Liver (tissue), 9 donors: ENCODE results near the gene RP9. TPM values are rescaled to one million over a fixed set of nuclear protein-coding genes. Genes with fewer than 3 reads are reported as not detected.
A peak's percentile ranks its signal among the peaks of the same experiment; 100 is the strongest.
"Not testable (repeated sequence)": the region's sequence is repeated elsewhere in the genome, so short reads cannot be mapped to it uniquely, and the experiment has no call there.

ENCODE experiments used
- DNase-seq: peaks from one replicate; pipeline ENCODE4 v3.0.0-alpha.2; 2017; ENCODE audit warnings: low spot score
- H3K27ac ChIP-seq, 2 donors: one replicate each; pipeline ENCODE4 v1.7.0; 2013; ENCODE audit warnings: inconsistent platforms in 2 of 2, low read length in 2 of 2, control low read depth in 1 of 2, low read depth in 1 of 2, mild to moderate bottlenecking in 1 of 2
- H3K27me3 ChIP-seq, 4 donors: one replicate each; pipeline versions ENCODE4 v1.6.1 to v1.7.0; 2013; ENCODE audit warnings: low read length in 3 of 4, inconsistent platforms in 1 of 4, mild to moderate bottlenecking in 1 of 4, moderate library complexity in 1 of 4; ENCODE audit not compliant: control insufficient read depth in 4 of 4, insufficient read depth in 4 of 4
- H3K36me3 ChIP-seq, 4 donors: one replicate each; pipeline versions ENCODE4 v1.6.1 to v1.7.0; 2013; ENCODE audit warnings: low read length in 3 of 4, mild to moderate bottlenecking in 3 of 4, low read depth in 1 of 4, moderate library complexity in 1 of 4; ENCODE audit not compliant: control insufficient read depth in 4 of 4, insufficient read depth in 3 of 4
- H3K4me1 ChIP-seq, 4 donors: one replicate each; pipeline versions ENCODE4 v1.6.1 to v1.7.0; 2013; ENCODE audit warnings: low read length in 3 of 4, mild to moderate bottlenecking in 3 of 4, moderate library complexity in 1 of 4; ENCODE audit not compliant: control insufficient read depth in 4 of 4, insufficient read depth in 4 of 4
- H3K4me3 ChIP-seq, 3 donors: one replicate each; pipeline versions ENCODE4 v1.6.1 to v1.7.0; 2013; ENCODE audit warnings: low read length in 3 of 3, control low read depth in 1 of 3, low read depth in 1 of 3, mild to moderate bottlenecking in 1 of 3
- H3K9ac ChIP-seq, 2 donors: one replicate each; pipeline ENCODE4 v1.7.0; 2013; ENCODE audit warnings: low read length in 2 of 2, mild to moderate bottlenecking in 2 of 2, moderate library complexity in 2 of 2, control low read depth in 1 of 2, low read depth in 1 of 2
- H3K9me3 ChIP-seq, 4 donors: one replicate each; pipeline versions ENCODE4 v1.6.1 to v1.7.0; 2013; ENCODE audit warnings: low read length in 3 of 4; ENCODE audit not compliant: control insufficient read depth in 4 of 4
- EGR1 ChIP-seq, 2 donors: IDR thresholded peaks; 2 replicates each; pipeline ENCODE4 v1.6.1; 2016 to 2018; ENCODE audit warnings: antibody characterized with exemption in 2 of 2, low read depth in 2 of 2
- FOXA1 ChIP-seq: IDR thresholded peaks from 2 replicates; pipeline ENCODE4 v1.6.1; 2016; ENCODE audit warnings: antibody characterized with exemption
- HNF4A ChIP-seq, 2 donors: conservative IDR thresholded peaks; 2 replicates each; pipeline ENCODE4 v1.6.1; 2016; ENCODE audit warnings: antibody characterized with exemption in 2 of 2, mild to moderate bottlenecking in 2 of 2
- NR2F2 ChIP-seq: IDR thresholded peaks from 2 replicates; pipeline ENCODE4 v1.6.1; 2016; ENCODE audit warnings: antibody characterized with exemption
- RAD21 ChIP-seq, 2 donors: IDR thresholded peaks; 2 replicates each; pipeline ENCODE4 v1.6.1; 2016; ENCODE audit warnings: antibody characterized with exemption in 2 of 2, mild to moderate bottlenecking in 2 of 2
- SP1 ChIP-seq: IDR thresholded peaks from 2 replicates; pipeline ENCODE4 v1.6.1; 2018; ENCODE audit warnings: antibody characterized with exemption, mild to moderate bottlenecking
- YY1 ChIP-seq: IDR thresholded peaks from 2 replicates; pipeline ENCODE4 v1.6.1; 2016; ENCODE audit warnings: antibody characterized with exemption, mild to moderate bottlenecking
- WGBS: extraction: QIAGEN DNeasy Blood & Tissue Kit; methylation state at CpG from one replicate; pipeline ENCODE4 v1.1.7; 2013; 5-methylcytosine and 5-hydroxymethylcytosine counted together
- polyA plus RNA-seq, 2 donors: library from polyadenylated mRNA; stranded (reverse) in 1 of 2; unstranded in 1 of 2; fragments of 200-250 nt in 1 of 2; fragments of >200 nt in 1 of 2; fragmentation: Nextera tagmentation in 1 of 2; extraction: Ambion mirVana in 1 of 2; gene quantifications; one replicate each; pipeline versions ENCODE4 v1.2.1 to v1.2.3, GENCODE V29; 2013 to 2015
- total RNA-seq, 2 donors: library from RNA; depleted of rRNA; stranded (reverse); fragments of >200 nt; gene quantifications; one replicate each; pipeline ENCODE4 v1.2.3, GENCODE V29; 2014
- TF ChIP-seq, protein P1 (sequence below): IDR thresholded peaks from 2 replicates; pipeline ENCODE4 v1.6.1; 2016; ENCODE audit warnings: antibody characterized with exemption
- TF ChIP-seq, protein P2 (sequence below): IDR thresholded peaks from 2 replicates; pipeline ENCODE4 v1.6.1; 2016; ENCODE audit warnings: antibody characterized with exemption
- TF ChIP-seq, protein P3 (sequence below): IDR thresholded peaks from 2 replicates; pipeline ENCODE4 v1.6.1; 2016; ENCODE audit warnings: antibody characterized with exemption
- donor health status: healthy.
- donor health status: healthy.
- donor health status: healthy.
- donor health status: healthy.
- donor health status: healthy.

Gene RP9
- total and polyA plus RNA-seq, 4 donors: 3.3 to 7.7 (median 4.4) TPM

DNA sequence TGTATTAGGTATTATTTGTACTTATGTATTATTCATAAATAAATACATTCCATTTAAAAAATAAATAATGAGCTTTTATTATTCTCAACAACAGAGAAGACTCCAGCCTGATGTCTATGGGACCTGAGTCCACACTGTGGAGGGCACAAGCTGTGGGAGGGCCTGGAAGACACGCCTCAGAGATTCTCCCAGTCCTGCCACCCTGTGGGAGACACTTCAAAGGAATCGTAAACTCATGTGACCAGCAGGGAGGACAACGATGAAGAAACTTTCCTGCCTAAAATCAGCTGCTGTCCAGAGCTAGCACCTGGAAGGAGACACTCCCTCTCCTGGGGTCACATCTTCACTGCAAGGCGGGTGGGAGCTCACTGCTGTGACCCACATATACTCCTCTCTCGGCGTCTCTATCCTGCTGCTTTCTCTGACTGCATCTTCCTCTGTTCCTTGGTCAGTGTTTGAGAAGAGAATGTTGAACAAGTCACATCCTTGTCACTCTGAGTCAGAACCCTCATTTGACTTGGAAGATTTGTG lies 14.4 kb downstream of the RP9 start:
- not testable (repeated sequence) for H3K27me3 ChIP-seq, DNase-seq, H3K4me3 ChIP-seq, H3K9ac ChIP-seq, H3K9me3 ChIP-seq, H3K27ac ChIP-seq, H3K4me1 ChIP-seq
- peaks cover 2 to 49% (median 42%) of the 10 kb centered on the region in 4 donors for H3K36me3 ChIP-seq
- WGBS: 91% methylated on average over 6 of the region's 6 CpGs

DNA sequence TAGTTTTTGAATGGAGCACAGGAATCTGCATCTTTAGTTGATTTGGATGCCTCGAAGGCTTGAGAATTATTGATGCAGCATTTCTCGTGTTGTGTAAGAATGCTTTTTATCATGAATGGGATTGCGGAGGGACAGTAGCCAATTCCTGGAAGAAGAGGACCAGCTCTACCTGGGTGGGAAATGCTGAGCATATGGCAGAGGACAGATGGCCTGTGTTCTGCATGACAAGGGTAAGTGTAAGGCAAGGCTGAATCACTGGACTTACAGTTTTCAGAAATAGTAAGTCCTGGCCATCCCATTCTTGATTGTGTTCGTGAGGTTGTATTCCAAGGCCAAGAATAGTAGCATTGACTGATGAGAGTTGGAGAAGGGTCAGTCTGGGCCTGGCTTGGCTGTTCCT lies 15.9 kb downstream of the RP9 start:
- DNase-seq: no peak
- H3K9me3 ChIP-seq: no peaks in the 10 kb centered on the region
- H3K27ac ChIP-seq: no peak overlapping the region
- TF ChIP-seq HNF4A (conservative IDR thresholded peaks at IDR 0.05): no peak
- no peak for TF ChIP-seq SP1
- no peak for TF ChIP-seq YY1
- TF ChIP-seq, protein P1, sequence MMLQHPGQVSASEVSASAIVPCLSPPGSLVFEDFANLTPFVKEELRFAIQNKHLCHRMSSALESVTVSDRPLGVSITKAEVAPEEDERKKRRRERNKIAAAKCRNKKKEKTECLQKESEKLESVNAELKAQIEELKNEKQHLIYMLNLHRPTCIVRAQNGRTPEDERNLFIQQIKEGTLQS: no peak
- TF ChIP-seq EGR1 (IDR thresholded peaks at IDR 0.05; ENCODE audit: low read depth in 2 of 2): no peak
- TF ChIP-seq, protein P2, sequence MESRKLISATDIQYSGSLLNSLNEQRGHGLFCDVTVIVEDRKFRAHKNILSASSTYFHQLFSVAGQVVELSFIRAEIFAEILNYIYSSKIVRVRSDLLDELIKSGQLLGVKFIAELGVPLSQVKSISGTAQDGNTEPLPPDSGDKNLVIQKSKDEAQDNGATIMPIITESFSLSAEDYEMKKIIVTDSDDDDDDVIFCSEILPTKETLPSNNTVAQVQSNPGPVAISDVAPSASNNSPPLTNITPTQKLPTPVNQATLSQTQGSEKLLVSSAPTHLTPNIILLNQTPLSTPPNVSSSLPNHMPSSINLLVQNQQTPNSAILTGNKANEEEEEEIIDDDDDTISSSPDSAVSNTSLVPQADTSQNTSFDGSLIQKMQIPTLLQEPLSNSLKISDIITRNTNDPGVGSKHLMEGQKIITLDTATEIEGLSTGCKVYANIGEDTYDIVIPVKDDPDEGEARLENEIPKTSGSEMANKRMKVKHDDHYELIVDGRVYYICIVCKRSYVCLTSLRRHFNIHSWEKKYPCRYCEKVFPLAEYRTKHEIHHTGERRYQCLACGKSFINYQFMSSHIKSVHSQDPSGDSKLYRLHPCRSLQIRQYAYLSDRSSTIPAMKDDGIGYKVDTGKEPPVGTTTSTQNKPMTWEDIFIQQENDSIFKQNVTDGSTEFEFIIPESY: no peak
- TF ChIP-seq FOXA1: no peak
- no peak overlapping the region for H3K9ac ChIP-seq
- peaks cover 2 to 38% (median 34%) of the 10 kb centered on the region in 4 donors for H3K36me3 ChIP-seq
- WGBS: 98% methylated on average over 4 of the region's 4 CpGs
- no peaks in the 10 kb centered on the region for H3K27me3 ChIP-seq
- no peak overlapping the region for H3K4me3 ChIP-seq
- H3K4me1 ChIP-seq: no peaks in the 10 kb centered on the region

DNA sequence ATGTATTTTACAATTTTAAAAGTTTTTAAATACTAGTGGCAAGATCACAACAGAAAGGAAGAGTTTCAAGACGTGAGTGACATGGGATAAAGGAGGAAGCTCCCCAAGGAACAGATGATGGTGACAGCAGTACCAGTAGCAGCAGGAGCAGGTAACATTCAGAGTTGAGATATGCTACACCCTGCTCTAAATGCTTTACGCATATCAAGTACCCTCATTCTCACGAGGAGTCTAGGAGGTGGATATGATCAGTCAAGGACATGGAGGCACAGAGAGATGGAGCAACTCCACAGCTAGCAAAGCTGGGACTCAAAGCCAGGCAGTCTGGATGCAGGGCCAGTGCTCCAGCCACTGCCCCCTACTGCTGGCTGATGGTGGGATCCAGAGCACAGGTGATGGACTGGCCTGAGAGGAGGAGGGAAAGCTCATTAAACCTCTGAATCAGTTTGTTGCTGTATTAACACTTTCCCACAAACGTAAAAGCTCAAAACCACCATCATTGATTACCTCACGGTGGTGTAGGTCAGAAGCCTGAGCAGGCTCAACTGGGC lies 17.5 kb downstream of the RP9 start:
- Histone ChIP-seq H3K27ac (no peak overlapping the region), H3K9ac (no peak overlapping the region), H3K9me3 (no peaks in the 10 kb centered on the region), H3K27me3 (no peaks in the 10 kb centered on the region), H3K4me3 (no peak overlapping the region), H3K4me1 (no peaks in the 10 kb centered on the region), H3K36me3 (peaks cover 0 to 29% (median 24%) of the 10 kb centered on the region in 4 donors)
- WGBS: 80% methylated on average over 5 of the region's 5 CpGs
- TF ChIP-seq, protein P3, sequence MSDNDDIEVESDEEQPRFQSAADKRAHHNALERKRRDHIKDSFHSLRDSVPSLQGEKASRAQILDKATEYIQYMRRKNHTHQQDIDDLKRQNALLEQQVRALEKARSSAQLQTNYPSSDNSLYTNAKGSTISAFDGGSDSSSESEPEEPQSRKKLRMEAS: no peak
- peak in 1 of 2 donors; percentile 15 for TF ChIP-seq RAD21 (IDR thresholded peaks at IDR 0.05)
- no peak for DNase-seq

DNA sequence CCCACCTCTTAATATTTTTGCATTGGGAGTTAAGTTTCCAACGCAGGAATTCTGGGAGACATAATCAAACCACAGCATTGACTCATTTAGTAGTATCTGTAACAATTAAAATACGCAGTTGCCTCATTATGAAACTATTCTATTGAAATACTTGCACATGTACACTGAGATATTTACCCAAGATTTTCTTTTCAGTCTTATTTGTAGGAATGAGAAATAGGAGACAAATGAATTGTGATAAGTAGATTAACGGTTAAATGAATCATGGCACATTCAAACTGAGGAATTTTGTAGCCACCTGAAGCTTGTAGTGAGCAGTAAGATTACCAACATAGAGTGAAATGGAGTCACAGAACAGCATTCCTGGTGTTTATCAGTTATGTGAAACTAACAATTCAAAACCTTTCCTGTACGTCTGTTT lies 18.1 kb downstream of the RP9 start:
- no peaks in the 10 kb centered on the region for H3K4me1 ChIP-seq
- 95% methylated on average over 4 of the region's 4 CpGs for WGBS
- TF ChIP-seq NR2F2: no peak

More for the DNA sequence above, 18.1 kb downstream of the RP9 start:
- no peak overlapping the region for H3K27ac ChIP-seq
- peaks cover 0 to 23% (median 18%) of the 10 kb centered on the region in 4 donors for H3K36me3 ChIP-seq
- H3K4me3 ChIP-seq: no peak overlapping the region
- H3K27me3 ChIP-seq: no peaks in the 10 kb centered on the region
- DNase-seq: no peak
- H3K9ac ChIP-seq: no peak overlapping the region
- no peaks in the 10 kb centered on the region for H3K9me3 ChIP-seq
